ENCODE data around the gene ZBTB16.

ZBTB16 gene

DNA sequence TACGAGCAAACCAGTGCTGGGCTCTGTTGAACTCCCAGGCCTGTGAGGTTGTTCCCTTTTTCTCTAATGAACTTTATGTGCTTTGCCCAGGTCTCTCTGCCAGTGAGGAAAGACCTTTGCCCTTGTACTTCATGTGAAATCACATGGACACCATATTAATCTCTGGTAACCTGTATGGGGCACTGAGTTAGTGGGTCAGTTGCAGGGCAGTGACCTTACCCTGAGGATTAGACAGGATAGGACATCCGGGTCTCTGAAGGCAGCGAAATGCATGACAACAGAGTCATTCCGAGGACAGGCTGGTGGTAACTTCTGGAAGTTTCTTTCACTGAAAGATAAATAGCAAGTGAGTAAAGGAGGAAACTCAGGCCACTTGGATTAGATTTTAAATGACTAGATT is 93.7 kb downstream of the ZBTB16 start (continued):
- TF ChIP-seq, protein P1, sequence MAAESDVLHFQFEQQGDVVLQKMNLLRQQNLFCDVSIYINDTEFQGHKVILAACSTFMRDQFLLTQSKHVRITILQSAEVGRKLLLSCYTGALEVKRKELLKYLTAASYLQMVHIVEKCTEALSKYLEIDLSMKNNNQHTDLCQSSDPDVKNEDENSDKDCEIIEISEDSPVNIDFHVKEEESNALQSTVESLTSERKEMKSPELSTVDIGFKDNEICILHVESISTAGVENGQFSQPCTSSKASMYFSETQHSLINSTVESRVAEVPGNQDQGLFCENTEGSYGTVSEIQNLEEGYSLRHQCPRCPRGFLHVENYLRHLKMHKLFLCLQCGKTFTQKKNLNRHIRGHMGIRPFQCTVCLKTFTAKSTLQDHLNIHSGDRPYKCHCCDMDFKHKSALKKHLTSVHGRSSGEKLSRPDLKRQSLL (tag by site-specific recombination; IDR thresholded peaks at IDR 0.05): no peak
- TF ChIP-seq OSR2 (tag by site-specific recombination; IDR thresholded peaks at IDR 0.05) (no peak), ZNF549 (tag by site-specific recombination; IDR thresholded peaks at IDR 0.05) (no peak), GFI1B (tag by site-specific recombination; IDR thresholded peaks at IDR 0.05) (no peak), ZNF174 (tag by site-specific recombination; IDR thresholded peaks at IDR 0.05) (no peak), ZNF157 (tag by site-specific recombination; IDR thresholded peaks at IDR 0.05) (no peak)
- TF ChIP-seq, protein P2, sequence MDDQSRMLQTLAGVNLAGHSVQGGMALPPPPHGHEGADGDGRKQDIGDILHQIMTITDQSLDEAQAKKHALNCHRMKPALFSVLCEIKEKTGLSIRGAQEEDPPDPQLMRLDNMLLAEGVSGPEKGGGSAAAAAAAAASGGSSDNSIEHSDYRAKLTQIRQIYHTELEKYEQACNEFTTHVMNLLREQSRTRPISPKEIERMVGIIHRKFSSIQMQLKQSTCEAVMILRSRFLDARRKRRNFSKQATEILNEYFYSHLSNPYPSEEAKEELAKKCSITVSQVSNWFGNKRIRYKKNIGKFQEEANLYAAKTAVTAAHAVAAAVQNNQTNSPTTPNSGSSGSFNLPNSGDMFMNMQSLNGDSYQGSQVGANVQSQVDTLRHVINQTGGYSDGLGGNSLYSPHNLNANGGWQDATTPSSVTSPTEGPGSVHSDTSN (CRISPR knock-in tag; IDR thresholded peaks at IDR 0.05): no peak
- TF ChIP-seq, protein P3, sequence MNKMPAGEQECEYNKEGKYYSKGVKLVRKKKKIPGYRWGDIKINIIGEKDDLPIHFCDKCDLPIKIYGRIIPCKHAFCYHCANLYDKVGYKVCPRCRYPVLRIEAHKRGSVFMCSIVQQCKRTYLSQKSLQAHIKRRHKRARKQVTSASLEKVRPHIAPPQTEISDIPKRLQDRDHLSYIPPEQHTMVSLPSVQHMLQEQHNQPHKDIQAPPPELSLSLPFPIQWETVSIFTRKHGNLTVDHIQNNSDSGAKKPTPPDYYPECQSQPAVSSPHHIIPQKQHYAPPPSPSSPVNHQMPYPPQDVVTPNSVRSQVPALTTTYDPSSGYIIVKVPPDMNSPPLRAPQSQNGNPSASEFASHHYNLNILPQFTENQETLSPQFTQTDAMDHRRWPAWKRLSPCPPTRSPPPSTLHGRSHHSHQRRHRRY (tag by site-specific recombination; IDR thresholded peaks at IDR 0.05): no peak

DNA sequence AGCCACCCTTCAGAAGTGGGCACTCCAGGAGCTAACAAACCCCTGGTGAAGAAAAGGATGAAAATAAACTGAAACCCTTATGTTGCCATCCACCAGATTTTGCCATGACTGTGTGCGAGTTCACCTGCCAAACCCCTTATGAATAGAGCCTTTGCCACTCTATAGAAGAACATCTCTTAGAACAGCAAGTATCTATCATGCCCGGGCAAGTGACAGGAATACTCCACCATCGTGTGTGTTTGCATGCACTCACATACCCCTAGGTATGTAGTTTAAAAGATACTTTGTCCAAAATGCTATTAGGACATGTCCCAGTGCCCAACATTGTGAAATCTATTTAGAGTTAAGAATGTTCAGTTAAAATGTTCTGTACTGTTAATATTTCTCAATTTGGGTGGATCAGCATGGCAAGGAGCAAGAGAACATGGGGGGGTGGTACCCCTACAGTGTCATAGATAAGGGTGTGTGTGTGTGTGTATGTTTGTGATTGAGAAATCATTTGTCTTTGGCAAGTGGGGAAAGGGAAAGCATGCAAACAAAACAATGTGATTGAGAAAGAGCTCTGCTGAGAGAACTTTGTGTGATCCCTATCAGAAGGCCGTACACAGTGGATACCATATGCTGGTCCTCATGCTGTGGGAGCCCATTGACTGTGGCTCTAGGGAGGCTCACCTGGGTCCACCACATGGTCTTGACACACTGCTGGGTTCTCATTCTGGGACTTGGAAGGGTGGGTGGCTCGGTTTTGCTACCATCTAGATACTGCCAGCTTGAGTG is 94.9 kb downstream of the ZBTB16 start:
- Histone ChIP-seq H3K4me3 (ENCODE audit: low read depth, low read length) (no peak overlapping the region), H3K9me3 (ENCODE audit: control insufficient read depth, insufficient read depth, low read depth, low read length) (no peaks in the 10 kb centered on the region), H3K27ac (ENCODE audit: extremely low read depth, low read depth, low read length) (no peak overlapping the region), H3K4me1 (ENCODE audit: control insufficient read depth, insufficient read depth, low read length) (peaks cover 3% of the 10 kb centered on the region; the same call in 1 of the 2 replicates), H3K36me3 (ENCODE audit: control insufficient read depth in 2 of 2, insufficient read depth in 1 of 2, low read length in 2 of 2) (peaks cover 0 to 5% of the 10 kb centered on the region in 2 experiments; a peak in 1 of 3 replicates)
- TF ChIP-seq ZIC2 (tag by site-specific recombination; IDR thresholded peaks at IDR 0.05) (0 out of 2 replicates have a peak, but pooled peaks have one; percentile 14), ZNF157 (tag by site-specific recombination; IDR thresholded peaks at IDR 0.05) (no peak), ZNF266 (tag by site-specific recombination; IDR thresholded peaks at IDR 0.05; ENCODE audit: low read depth) (no peak)
- TF ChIP-seq, protein P4, sequence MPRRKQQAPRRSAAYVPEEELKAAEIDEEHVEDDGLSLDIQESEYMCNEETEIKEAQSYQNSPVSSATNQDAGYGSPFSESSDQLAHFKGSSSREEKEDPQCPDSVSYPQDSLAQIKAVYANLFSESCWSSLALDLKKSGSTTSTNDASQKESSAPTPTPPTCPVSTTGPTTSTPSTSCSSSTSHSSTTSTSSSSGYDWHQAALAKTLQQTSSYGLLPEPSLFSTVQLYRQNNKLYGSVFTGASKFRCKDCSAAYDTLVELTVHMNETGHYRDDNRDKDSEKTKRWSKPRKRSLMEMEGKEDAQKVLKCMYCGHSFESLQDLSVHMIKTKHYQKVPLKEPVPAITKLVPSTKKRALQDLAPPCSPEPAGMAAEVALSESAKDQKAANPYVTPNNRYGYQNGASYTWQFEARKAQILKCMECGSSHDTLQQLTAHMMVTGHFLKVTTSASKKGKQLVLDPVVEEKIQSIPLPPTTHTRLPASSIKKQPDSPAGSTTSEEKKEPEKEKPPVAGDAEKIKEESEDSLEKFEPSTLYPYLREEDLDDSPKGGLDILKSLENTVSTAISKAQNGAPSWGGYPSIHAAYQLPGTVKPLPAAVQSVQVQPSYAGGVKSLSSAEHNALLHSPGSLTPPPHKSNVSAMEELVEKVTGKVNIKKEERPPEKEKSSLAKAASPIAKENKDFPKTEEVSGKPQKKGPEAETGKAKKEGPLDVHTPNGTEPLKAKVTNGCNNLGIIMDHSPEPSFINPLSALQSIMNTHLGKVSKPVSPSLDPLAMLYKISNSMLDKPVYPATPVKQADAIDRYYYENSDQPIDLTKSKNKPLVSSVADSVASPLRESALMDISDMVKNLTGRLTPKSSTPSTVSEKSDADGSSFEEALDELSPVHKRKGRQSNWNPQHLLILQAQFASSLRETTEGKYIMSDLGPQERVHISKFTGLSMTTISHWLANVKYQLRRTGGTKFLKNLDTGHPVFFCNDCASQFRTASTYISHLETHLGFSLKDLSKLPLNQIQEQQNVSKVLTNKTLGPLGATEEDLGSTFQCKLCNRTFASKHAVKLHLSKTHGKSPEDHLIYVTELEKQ (tag by site-specific recombination; IDR thresholded peaks at IDR 0.05; ENCODE audit: borderline replicate concordance): no peak
- CTCF ChIA-PET: no interaction called here
- POLR2A ChIA-PET: no interaction called here

DNA sequence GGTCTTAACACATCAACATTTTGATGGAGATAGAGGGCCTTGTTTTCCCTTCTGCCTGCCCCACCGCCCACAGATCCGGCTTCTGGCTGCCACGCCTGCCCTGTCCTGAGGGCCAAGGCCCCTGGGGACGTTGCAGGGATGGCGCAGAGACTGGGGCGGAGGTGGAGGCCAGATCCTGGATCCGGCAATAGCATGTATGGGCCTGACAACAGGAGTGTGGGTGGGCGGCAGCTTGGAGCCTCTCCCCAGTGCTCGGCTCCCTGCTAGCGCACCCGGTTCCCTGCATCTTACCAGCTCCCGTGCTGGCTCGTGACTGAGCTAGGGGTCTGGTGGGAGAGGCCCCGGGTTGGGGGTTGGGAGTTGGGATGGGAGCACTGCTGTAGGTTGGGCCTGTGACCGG is 95.6 kb downstream of the ZBTB16 start:
- Histone ChIP-seq H3K36me3 (ENCODE audit: control insufficient read depth in 2 of 2, insufficient read depth in 1 of 2, low read length in 2 of 2) (peaks cover 0 to 5% of the 10 kb centered on the region in 2 experiments; a peak in 1 of 3 replicates), H3K9me3 (ENCODE audit: control insufficient read depth, insufficient read depth, low read depth, low read length) (no peaks in the 10 kb centered on the region), H3K4me1 (ENCODE audit: control insufficient read depth, insufficient read depth, low read length) (peaks cover 5% of the 10 kb centered on the region; the same call in 1 of the 2 replicates), H3K27ac (ENCODE audit: extremely low read depth, low read depth, low read length) (no peak overlapping the region), H3K4me3 (ENCODE audit: low read depth, low read length) (no peak overlapping the region)
- TF ChIP-seq KLF8 (tag by site-specific recombination; IDR thresholded peaks at IDR 0.05) (no peak), ZFHX2 (tag by site-specific recombination; conservative IDR thresholded peaks at IDR 0.05) (peak; percentile 41)
- ChIA-PET POLR2A (no interaction called here), CTCF (no interaction called here)

Data from HEK293 (cell line).